Progenitor cell of endocrine pancreas (in vitro differentiated cells): ENCODE data around the gene C6. TPM values are rescaled to one million over a fixed set of nuclear protein-coding genes. Genes with fewer than 3 reads are reported as not detected.

Experiments
- DNase-seq: peaks from one replicate; pipeline ENCODE4 v3.0.0; 2021; ENCODE audit warnings: low spot score; ENCODE audit not compliant: unreplicated experiment
- H3K27ac Mint-ChIP-seq: 2 replicates; pipeline ENCODE4 v1.8.0; 2021; ENCODE audit warnings: mild to moderate bottlenecking, moderate library complexity, mixed read lengths
- H3K27me3 Mint-ChIP-seq: 2 replicates; pipeline ENCODE4 v1.8.0; 2021; ENCODE audit warnings: mixed read lengths
- H3K36me3 Mint-ChIP-seq: 2 replicates; pipeline ENCODE4 v1.8.0; 2022; ENCODE audit warnings: mixed read lengths; ENCODE audit not compliant: insufficient read depth
- H3K4me1 Mint-ChIP-seq: 2 replicates; pipeline ENCODE4 v1.8.0; 2021; ENCODE audit warnings: low read depth, mixed read lengths
- H3K4me3 Mint-ChIP-seq: 2 replicates; pipeline ENCODE4 v1.8.0; 2021; ENCODE audit warnings: low read depth, mild to moderate bottlenecking, moderate library complexity, mixed read lengths
- H3K9me3 Mint-ChIP-seq: 2 replicates; pipeline ENCODE4 v1.8.0; 2021; ENCODE audit warnings: low read depth, mixed read lengths
- total RNA-seq: library from RNA; stranded (reverse); gene quantifications from 2 replicates; pipeline ENCODE4 v1.2.1, GENCODE V29; 2021
- TF ChIP-seq, protein P1 (sequence below): fragments of 200-600 bp; sonication (generic); IDR thresholded peaks from one replicate; pipeline ENCODE4 v1.5.0; 2021; ENCODE audit warnings: antibody characterized with exemption, mild to moderate bottlenecking; ENCODE audit not compliant: unreplicated experiment

C6 gene
- total RNA-seq, 1 donor from 2014 or later: 0.74 TPM

DNA sequence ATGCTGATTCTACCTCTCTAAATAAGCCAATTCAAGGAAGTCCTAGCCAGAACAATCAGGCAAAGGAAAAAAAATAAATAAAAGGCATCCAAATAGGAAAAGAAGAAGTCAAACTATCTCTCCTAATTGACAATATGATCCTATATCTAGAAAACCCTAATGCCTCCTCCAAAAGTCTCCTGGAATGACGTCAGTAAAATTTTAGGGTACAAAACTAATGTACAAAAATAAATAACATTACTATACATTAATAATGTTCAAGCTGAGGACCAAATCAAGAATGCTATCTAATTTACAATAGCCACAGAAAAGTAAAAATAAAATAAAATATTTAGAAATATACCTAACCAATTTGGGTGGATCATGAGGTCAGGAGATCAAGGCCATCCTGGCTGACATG, 33.8 kb upstream of the C6 start:
- H3K4me1 Mint-ChIP-seq: peaks cover 9% of the 10 kb centered on the region
- H3K4me3 Mint-ChIP-seq: no peak overlapping the region
- TF ChIP-seq, protein P1, sequence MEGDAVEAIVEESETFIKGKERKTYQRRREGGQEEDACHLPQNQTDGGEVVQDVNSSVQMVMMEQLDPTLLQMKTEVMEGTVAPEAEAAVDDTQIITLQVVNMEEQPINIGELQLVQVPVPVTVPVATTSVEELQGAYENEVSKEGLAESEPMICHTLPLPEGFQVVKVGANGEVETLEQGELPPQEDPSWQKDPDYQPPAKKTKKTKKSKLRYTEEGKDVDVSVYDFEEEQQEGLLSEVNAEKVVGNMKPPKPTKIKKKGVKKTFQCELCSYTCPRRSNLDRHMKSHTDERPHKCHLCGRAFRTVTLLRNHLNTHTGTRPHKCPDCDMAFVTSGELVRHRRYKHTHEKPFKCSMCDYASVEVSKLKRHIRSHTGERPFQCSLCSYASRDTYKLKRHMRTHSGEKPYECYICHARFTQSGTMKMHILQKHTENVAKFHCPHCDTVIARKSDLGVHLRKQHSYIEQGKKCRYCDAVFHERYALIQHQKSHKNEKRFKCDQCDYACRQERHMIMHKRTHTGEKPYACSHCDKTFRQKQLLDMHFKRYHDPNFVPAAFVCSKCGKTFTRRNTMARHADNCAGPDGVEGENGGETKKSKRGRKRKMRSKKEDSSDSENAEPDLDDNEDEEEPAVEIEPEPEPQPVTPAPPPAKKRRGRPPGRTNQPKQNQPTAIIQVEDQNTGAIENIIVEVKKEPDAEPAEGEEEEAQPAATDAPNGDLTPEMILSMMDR: no peak
- H3K9me3 Mint-ChIP-seq: peaks cover 12% of the 10 kb centered on the region
- no peak overlapping the region for H3K27ac Mint-ChIP-seq
- H3K27me3 Mint-ChIP-seq: no peaks in the 10 kb centered on the region
- no peaks in the 10 kb centered on the region for H3K36me3 Mint-ChIP-seq
- DNase-seq: no peak

DNA sequence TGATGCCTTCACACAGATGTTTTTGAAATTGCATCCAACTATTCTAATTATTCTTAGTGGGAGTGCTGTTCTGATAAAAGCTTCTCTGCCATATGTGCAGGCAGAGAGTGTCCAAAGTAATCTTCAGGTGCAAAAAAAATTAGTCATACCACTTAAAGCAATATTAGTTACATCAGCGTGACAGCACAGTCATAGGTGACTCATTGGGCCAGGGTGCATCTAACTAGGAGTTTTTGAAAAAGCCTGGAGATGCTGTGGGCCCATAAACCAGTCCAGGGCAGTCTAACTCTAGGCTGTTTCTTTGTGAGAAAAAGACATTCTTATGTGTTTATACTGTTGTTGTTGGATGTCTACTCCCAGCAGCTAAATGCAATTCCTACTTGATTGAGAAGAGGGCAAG, 33.0 kb upstream of the C6 start:
- Mint-ChIP-seq H3K4me3 (no peak overlapping the region), H3K9me3 (peaks cover 12% of the 10 kb centered on the region), H3K27ac (no peak overlapping the region), H3K36me3 (no peaks in the 10 kb centered on the region), H3K4me1 (peaks cover 9% of the 10 kb centered on the region), H3K27me3 (no peaks in the 10 kb centered on the region)
- TF ChIP-seq, protein P1: no peak
- no peak for DNase-seq

DNA sequence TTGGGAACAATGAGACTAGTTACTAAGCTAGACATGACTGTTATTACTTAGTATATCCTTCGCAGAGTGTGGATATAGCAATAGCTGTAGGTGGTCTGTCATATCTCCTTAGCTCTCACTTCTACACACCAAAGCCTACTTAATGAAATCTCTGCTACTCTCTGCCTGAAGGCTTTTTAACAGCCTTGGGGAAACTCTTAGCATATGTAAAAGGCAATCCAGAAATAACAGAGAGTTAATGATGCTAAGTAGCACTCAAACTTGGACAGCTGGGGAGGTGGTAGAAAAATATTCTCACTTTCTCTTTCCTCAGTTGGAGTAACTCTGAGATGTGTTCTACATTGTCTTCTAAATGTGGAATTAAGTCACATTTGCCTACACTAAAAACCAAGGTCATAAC, 30.2 kb upstream of the C6 start:
- Mint-ChIP-seq H3K27me3 (no peaks in the 10 kb centered on the region), H3K9me3 (peaks cover 12% of the 10 kb centered on the region), H3K4me1 (no peaks in the 10 kb centered on the region), H3K4me3 (no peak overlapping the region), H3K27ac (no peak overlapping the region), H3K36me3 (no peaks in the 10 kb centered on the region)
- DNase-seq: no peak
- TF ChIP-seq, protein P1: no peak

DNA sequence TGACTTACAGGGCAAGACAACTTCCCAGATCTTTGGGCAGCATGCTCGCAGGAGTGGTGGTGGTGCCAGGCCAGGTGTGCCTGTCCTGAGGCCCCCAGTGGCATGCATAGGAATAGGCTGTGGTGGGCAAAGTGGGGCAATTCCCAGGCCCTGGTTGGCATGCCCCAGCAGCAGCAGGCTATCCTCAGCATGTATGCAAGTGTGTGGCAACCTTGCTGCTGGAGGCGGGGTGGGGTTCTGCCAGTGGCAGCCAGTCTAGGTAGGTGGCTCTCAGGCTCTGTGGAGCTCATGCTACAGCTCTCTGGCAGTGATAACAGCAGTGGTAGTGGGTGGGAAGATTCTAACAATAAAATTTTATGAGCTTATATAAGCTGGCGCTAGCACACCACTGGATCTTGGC, 27.7 kb upstream of the C6 start:
- Mint-ChIP-seq H3K9me3 (peaks cover 9% of the 10 kb centered on the region), H3K27me3 (no peaks in the 10 kb centered on the region), H3K36me3 (no peaks in the 10 kb centered on the region), H3K27ac (no peak overlapping the region), H3K4me1 (no peaks in the 10 kb centered on the region), H3K4me3 (no peak overlapping the region)
- DNase-seq: no peak
- TF ChIP-seq, protein P1: no peak

DNA sequence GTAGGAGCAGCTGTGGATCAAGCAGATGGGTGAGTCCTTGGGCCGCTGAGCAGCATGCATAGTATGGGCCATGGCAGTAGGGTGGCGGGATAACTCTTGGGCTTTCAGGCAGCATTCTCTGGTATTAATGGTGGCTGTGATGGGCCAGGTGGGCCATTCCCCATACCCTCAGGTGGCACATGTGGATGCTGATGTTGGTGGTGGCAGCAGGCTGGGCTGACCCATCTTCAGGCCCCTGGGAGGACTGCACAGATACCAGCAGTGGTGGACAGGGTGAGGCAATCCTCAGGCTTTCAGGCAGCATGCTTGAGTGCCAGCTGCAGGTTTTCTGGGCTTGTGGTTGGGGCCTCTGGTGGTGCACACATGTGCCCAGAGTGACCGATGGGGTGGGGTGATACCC, 27.1 kb upstream of the C6 start:
- Mint-ChIP-seq H3K27ac (no peak overlapping the region), H3K36me3 (no peaks in the 10 kb centered on the region), H3K4me1 (no peaks in the 10 kb centered on the region), H3K9me3 (peaks cover 9% of the 10 kb centered on the region), H3K4me3 (no peak overlapping the region), H3K27me3 (no peaks in the 10 kb centered on the region)
- DNase-seq: no peak
- TF ChIP-seq, protein P1: no peak

DNA sequence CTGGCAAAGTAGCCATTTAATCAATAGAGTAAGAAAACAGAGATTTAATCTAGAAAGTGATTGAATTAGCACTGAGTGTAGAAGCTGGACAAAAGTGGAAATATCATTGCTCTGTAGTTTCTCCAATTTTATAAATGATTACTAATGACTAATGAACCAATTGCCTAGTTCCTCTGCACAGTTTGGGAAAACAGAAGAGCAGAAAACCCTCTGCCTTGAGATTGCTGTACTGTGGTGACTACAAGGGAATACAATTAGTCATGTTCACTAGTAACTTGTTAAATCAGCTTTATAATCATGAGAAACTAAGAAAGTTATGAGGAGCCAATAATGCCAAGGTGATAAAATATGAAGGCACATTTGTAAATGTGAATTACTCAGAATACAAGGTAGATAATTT, 21.1 kb upstream of the C6 start:
- peaks cover 21% of the 10 kb centered on the region for H3K9me3 Mint-ChIP-seq
- TF ChIP-seq, protein P1: no peak
- no peaks in the 10 kb centered on the region for H3K27me3 Mint-ChIP-seq
- no peak for DNase-seq
- H3K4me3 Mint-ChIP-seq: no peak overlapping the region
- no peak overlapping the region for H3K27ac Mint-ChIP-seq
- no peaks in the 10 kb centered on the region for H3K4me1 Mint-ChIP-seq
- peaks cover 3% of the 10 kb centered on the region for H3K36me3 Mint-ChIP-seq
